BJ (cell line): ENCODE results near the gene TMEM258. TPM values are rescaled to one million over a fixed set of nuclear protein-coding genes. Genes with fewer than 3 reads are reported as not detected.

ENCODE experiments used
- CTCF ChIA-PET: fragments of 350-600 bp; formaldehyde crosslinking; extraction: SDS; loops from one replicate; lab custom pipeline; 2021; ENCODE audit warnings: antibody characterized with exemption, inconsistent platforms; lab: Yijun Ruan, JAX
- POLR2A ChIA-PET: fragments of 300-600 bp; sonication (Branson Sonifier 250); formaldehyde crosslinking; extraction: SDS; loops from one replicate; lab custom pipeline; 2021; ENCODE audit warnings: antibody characterized with exemption; lab: Charles Lee
- DNase-seq: peaks from one replicate; pipeline ENCODE4 v3.0.0-alpha.2; 2011; ENCODE audit warnings: low read depth
- H3K27me3 ChIP-seq: 2 replicates; pipeline ENCODE4 v1.6.0; 2011; ENCODE audit warnings: low read length; ENCODE audit not compliant: control insufficient read depth, insufficient read depth
- H3K36me3 ChIP-seq: 2 replicates; pipeline ENCODE4 v1.5.1; 2011; ENCODE audit warnings: low read length; ENCODE audit not compliant: control insufficient read depth, insufficient read depth
- H3K4me3 ChIP-seq: 2 replicates; pipeline ENCODE4 v1.5.1; 2011; ENCODE audit warnings: low read depth, mild to moderate bottlenecking, control low read depth, low read length
- CTCF ChIP-seq: IDR thresholded peaks from 2 replicates; pipeline ENCODE4 v1.5.1; 2011; ENCODE audit warnings: low read depth, mild to moderate bottlenecking, control low read depth, inconsistent platforms, low read length, moderate library complexity; ENCODE audit not compliant: insufficient read depth
- polyA plus RNA-seq: library from polyadenylated mRNA; depleted of rRNA; stranded (reverse); fragments of >200 nt; gene quantifications from 2 replicates; pipeline ENCODE4 v1.2.3, GENCODE V29; 2011

The TMEM258 gene
- polyA plus RNA-seq, 1 experiment = 371 TPM

DNA sequence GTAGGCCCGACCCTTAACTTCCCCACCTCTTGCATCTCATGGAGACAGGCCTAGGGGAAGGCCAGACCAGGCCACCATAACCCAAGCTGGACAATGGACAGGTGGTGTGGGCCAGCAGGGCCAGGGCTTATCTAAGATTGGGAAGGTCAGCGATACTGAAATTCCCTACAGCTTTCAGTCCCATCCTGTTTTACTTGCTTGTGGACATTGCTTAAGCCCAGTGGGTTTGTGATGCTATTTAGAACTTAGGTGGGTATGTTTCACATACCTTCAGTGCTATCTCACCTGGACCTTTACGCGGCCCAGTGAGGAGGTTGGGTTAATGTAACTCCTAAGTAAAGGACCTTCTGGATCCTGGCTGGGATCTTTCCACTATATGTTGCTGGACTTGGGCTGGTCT lies 37.4 kb upstream of the TMEM258 start:
- peak overlapping the region; percentile 82 for H3K4me3 ChIP-seq
- no peak for DNase-seq
- H3K36me3 ChIP-seq = peaks cover 3% of the 10 kb centered on the region; the same call in 1 of the 2 replicates
- TF ChIP-seq CTCF = no peak
- no peaks in the 10 kb centered on the region for H3K27me3 ChIP-seq
- POLR2A ChIA-PET = no interaction called here
- CTCF ChIA-PET = interaction anchor here (0.9 to 4.8 kb wide), 2 partner anchors 12 to 36 kb away, joined by 3 to 22 read pairs; partner anchors contain the start of gene FADS1

- no peaks in the 10 kb centered on the region for H3K27me3 ChIP-seq
- peak overlapping the region; percentile 82 for H3K4me3 ChIP-seq
- TF ChIP-seq CTCF = peak; percentile 75
- ChIA-PET CTCF (interaction anchor here (0.7 to 4.8 kb wide), 11 partner anchors 9 to 278 kb away, joined by 3 to 22 read pairs (median 4); partner anchors contain the start of gene FADS1), POLR2A (no interaction called here)
- H3K36me3 ChIP-seq = peaks cover 2% of the 10 kb centered on the region; the same call in 1 of the 2 replicates
- DNase-seq = no peak
These were observed 36.4 kb upstream of the TMEM258 start for GRCh38 chr11:61828629-61829407.

- DNase-seq = no peak
- Histone ChIP-seq H3K4me3 (peak overlapping the region; percentile 82), H3K27me3 (no peaks in the 10 kb centered on the region), H3K36me3 (peaks cover 2% of the 10 kb centered on the region; the same call in 1 of the 2 replicates)
- ChIA-PET CTCF (interaction anchor here (0.7 to 4.8 kb wide), 10 partner anchors 8 to 279 kb away, joined by 3 to 22 read pairs (median 4); partner anchors contain the start of genes FADS1 and FADS3), POLR2A (interaction anchor here (1.0 kb wide), 1 partner anchor 13 kb away, joined by 7 read pairs; no protein-coding TSS in a partner anchor)
- no peak for TF ChIP-seq CTCF
These were observed 35.9 kb upstream of the TMEM258 start for GRCh38 chr11:61828379-61828628.

DNA sequence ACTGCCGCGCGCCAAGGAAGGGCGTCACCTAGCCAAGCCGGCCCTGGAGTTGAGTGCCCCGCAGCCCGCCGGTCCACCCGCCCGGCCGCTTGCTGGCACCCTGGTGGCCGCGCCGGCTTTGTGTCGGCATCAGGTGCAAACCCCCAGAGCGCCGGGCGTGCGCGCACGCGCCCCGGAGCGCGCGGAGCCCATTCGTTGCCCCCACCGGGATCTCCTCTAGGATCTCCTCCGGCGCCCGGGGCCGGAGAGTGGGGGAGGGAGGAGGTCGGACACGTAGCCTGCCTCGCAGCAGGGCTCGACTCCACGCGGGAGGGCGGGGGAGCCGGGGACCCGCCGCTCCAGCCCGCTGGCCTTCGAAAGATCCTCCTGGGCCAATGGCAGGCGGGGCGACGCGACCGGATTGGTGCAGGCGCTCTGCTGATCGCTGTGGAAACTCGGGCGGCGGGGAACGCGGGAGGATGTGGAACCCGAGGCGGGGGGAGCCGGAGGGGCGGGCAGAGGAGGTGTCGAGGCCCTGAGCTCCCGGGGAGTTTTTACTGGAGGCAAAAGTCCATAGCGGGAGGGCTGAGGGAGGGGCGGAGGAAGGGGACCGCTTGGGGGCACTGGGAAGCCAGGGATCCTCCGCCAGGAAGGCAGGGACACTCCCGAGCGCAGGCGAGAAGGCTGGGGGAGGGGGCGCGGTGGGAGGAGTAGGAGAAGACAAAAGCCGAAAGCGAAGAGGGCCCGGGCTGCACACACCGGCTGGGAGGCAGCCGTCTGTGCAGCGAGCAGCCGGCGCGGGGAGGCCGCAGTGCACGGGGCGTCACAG lies 35.4 kb upstream of the TMEM258 start, which contains the start of gene FADS2:
TSS of gene FADS2 (plus strand) at position 730 of the 808 bp plus-strand sequence. CDS start 91 bp downstream, outside the sequence.
- DNase-seq = peak; percentile 81
- peak; percentile 16; the same call in 1 of the 2 replicates for TF ChIP-seq CTCF
- Histone ChIP-seq H3K4me3 (peak within 1 kb of the TSS; percentile 82), H3K27me3 (no peaks in the 10 kb centered on the region), H3K36me3 (peaks cover 2% of the 10 kb centered on the region; the same call in 1 of the 2 replicates)
- ChIA-PET POLR2A (interaction anchor here (0.6 to 1.0 kb wide), 4 partner anchors 13 to 1066 kb away, joined by 3 to 7 read pairs (median 4); no protein-coding TSS in a partner anchor), CTCF (interaction anchor here (0.6 to 4.8 kb wide), 11 partner anchors 8 to 279 kb away, joined by 3 to 22 read pairs (median 4); partner anchors contain the start of genes FADS1 and FADS3)
